ENCODE measurements around the gene PARD3. TPM values are rescaled to one million over a fixed set of nuclear protein-coding genes. Genes with fewer than 3 reads are reported as not detected.

Gene PARD3
- total and polyA plus RNA-seq, 7 donors: 20.2 to 84.4 (median 53.4) TPM

GRCh38 chr10:34811126-34811967 is 3.7 kb downstream of the PARD3 start:
- ATAC-seq: no peak
- WGBS, 3 donors: 82 to 92% (median 87%) methylated on average over 17 of the region's 17 CpGs
- no peaks in the 10 kb centered on the region for H3K36me3 ChIP-seq (ENCODE audit: insufficient read depth in 1 of 2, low read depth in 1 of 2)
- H3K27ac ChIP-seq: no peak overlapping the region
- intact Hi-C loops (cut with DNase I): loop anchor here (5.0 to 10.0 kb wide), 2 partner anchors 74 to 143 kb away; no protein-coding TSS in a partner anchor
- H3K4me1 ChIP-seq: peaks cover 44% of the 10 kb centered on the region
- no peaks in the 10 kb centered on the region for H3K27me3 ChIP-seq (ENCODE audit: insufficient read depth in 3 of 3, low read length in 2 of 3)
- no peak for DNase-seq
- no peak overlapping the region for H3K4me3 ChIP-seq
- no peak for TF ChIP-seq CTCF (IDR thresholded peaks at IDR 0.05)
- no peaks in the 10 kb centered on the region for H3K9me3 ChIP-seq

GRCh38 chr10:34809796-34810195 is 5.3 kb downstream of the PARD3 start:
- intact Hi-C loops (cut with DNase I): loop anchor here (5.0 to 10.0 kb wide), 2 partner anchors 72 to 145 kb away; no protein-coding TSS in a partner anchor
- DNase-seq: no peak
- no peak overlapping the region for H3K4me3 ChIP-seq
- no peak for ATAC-seq
- TF ChIP-seq CTCF (IDR thresholded peaks at IDR 0.05): no peak
- H3K27ac ChIP-seq: no peak overlapping the region
- no peaks in the 10 kb centered on the region for H3K36me3 ChIP-seq (ENCODE audit: insufficient read depth in 1 of 2, low read depth in 1 of 2)
- peaks cover 48% of the 10 kb centered on the region for H3K4me1 ChIP-seq
- 90 to 96% (median 92%) methylated on average over 3 of the region's 3 CpGs for WGBS, 3 donors
- no peaks in the 10 kb centered on the region for H3K9me3 ChIP-seq
- H3K27me3 ChIP-seq (ENCODE audit: insufficient read depth in 3 of 3, low read length in 2 of 3): no peaks in the 10 kb centered on the region

GRCh38 chr10:34808801-34809745 is 6.0 kb downstream of the PARD3 start:
- peak overlapping the region; percentile 40 for H3K27ac ChIP-seq
- H3K9me3 ChIP-seq: no peaks in the 10 kb centered on the region
- 35 to 52% (median 39%) methylated on average over 19 of the region's 19 CpGs for WGBS, 3 donors
- no peak overlapping the region for H3K4me3 ChIP-seq
- H3K36me3 ChIP-seq (ENCODE audit: insufficient read depth in 1 of 2, low read depth in 1 of 2): no peaks in the 10 kb centered on the region
- H3K27me3 ChIP-seq (ENCODE audit: insufficient read depth in 3 of 3, low read length in 2 of 3): no peaks in the 10 kb centered on the region
- peak in 2 of 4 donors; percentile 28 to 32 for ATAC-seq
- intact Hi-C loops (cut with DNase I): no loop called here
- DNase-seq: peak in 1 of 2 donors; percentile 54
- TF ChIP-seq CTCF (IDR thresholded peaks at IDR 0.05): no peak
- peaks cover 50% of the 10 kb centered on the region for H3K4me1 ChIP-seq

- DNase-seq (no peak), ATAC-seq (no peak)
- H3K27me3 ChIP-seq (ENCODE audit: insufficient read depth in 3 of 3, low read length in 2 of 3): no peaks in the 10 kb centered on the region
- H3K27ac ChIP-seq: no peak overlapping the region
- H3K4me1 ChIP-seq: peaks cover 46% of the 10 kb centered on the region
- no peaks in the 10 kb centered on the region for H3K9me3 ChIP-seq
- TF ChIP-seq CTCF (IDR thresholded peaks at IDR 0.05): no peak
- WGBS, 3 donors: 72 to 74% (median 73%) methylated on average over 4 of the region's 4 CpGs
- no peak overlapping the region for H3K4me3 ChIP-seq
- H3K36me3 ChIP-seq (ENCODE audit: insufficient read depth in 1 of 2, low read depth in 1 of 2): no peaks in the 10 kb centered on the region
- intact Hi-C loops (cut with DNase I): no loop called here
Observed at GRCh38 chr10:34808336-34808735, 6.8 kb downstream of the PARD3 start.
